ENCODE measurements around the gene GATA5.

GRCh38 chr20:62420846-62421715 lies 54.7 kb downstream of the GATA5 start:
- TF ChIP-seq CTCF (tag by site-specific recombination; IDR thresholded peaks at IDR 0.05) = no peak
- no peak for TF ChIP-seq ZNF501 (tag by site-specific recombination; IDR thresholded peaks at IDR 0.05)
- TF ChIP-seq ZNF10 (tag by site-specific recombination; IDR thresholded peaks at IDR 0.05) = no peak
- no peak for TF ChIP-seq ZNF146 (tag by site-specific recombination; IDR thresholded peaks at IDR 0.05)
- TF ChIP-seq PBX3 (CRISPR knock-in tag; IDR thresholded peaks at IDR 0.05) = no peak
- no peak for TF ChIP-seq ZNF274 (IDR thresholded peaks at IDR 0.05; ENCODE audit: low read length)
- TF ChIP-seq ZNF274 (tag by site-specific recombination; IDR thresholded peaks at IDR 0.05; ENCODE audit: borderline replicate concordance) = no peak
- TF ChIP-seq, protein P1, sequence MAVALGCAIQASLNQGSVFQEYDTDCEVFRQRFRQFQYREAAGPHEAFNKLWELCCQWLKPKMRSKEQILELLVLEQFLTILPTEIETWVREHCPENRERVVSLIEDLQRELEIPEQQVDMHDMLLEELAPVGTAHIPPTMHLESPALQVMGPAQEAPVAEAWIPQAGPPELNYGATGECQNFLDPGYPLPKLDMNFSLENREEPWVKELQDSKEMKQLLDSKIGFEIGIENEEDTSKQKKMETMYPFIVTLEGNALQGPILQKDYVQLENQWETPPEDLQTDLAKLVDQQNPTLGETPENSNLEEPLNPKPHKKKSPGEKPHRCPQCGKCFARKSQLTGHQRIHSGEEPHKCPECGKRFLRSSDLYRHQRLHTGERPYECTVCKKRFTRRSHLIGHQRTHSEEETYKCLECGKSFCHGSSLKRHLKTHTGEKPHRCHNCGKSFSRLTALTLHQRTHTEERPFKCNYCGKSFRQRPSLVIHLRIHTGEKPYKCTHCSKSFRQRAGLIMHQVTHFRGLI (tag by site-specific recombination; IDR thresholded peaks at IDR 0.05) = no peak
- TF ChIP-seq PRDM1 (tag by site-specific recombination; IDR thresholded peaks at IDR 0.05) = no peak
- TF ChIP-seq ZNF335 (tag by site-specific recombination; conservative IDR thresholded peaks at IDR 0.05) = no peak
- no peak for TF ChIP-seq ZNF658 (tag by site-specific recombination; IDR thresholded peaks at IDR 0.05)
- no peak for TF ChIP-seq ZBTB44 (tag by site-specific recombination; IDR thresholded peaks at IDR 0.05)
- TF ChIP-seq ZFP37 (tag by site-specific recombination; IDR thresholded peaks at IDR 0.05) = no peak
- TF ChIP-seq ZNF76 (tag by site-specific recombination; IDR thresholded peaks at IDR 0.05; ENCODE audit: borderline replicate concordance, low read depth) = no peak
- TF ChIP-seq ZNF704 (tag by site-specific recombination; IDR thresholded peaks at IDR 0.05) = no peak

Data from HEK293 (cell line).